T-helper 9 cell (primary cell): Measurements from ENCODE around the gene SGPL1.

ENCODE experiments used
- DNase-seq: peaks from one replicate; pipeline ENCODE4 v3.0.0-alpha.2; 2020

SGPL1 gene

GRCh38 chr10:70781461-70782051 is 34.2 kb upstream of the SGPL1 start:
- no peak for DNase-seq

- no peak for DNase-seq
These were observed 33.5 kb upstream of the SGPL1 start for GRCh38 chr10:70782086-70782745.

GRCh38 chr10:70782746-70783680 is 32.7 kb upstream of the SGPL1 start:
- no peak for DNase-seq

GRCh38 chr10:70784016-70784415 is 31.7 kb upstream of the SGPL1 start:
- DNase-seq, result no peak

- no peak for DNase-seq
These were observed 31.3 kb upstream of the SGPL1 start for GRCh38 chr10:70784471-70784870.

GRCh38 chr10:70785190-70785589 is 30.6 kb upstream of the SGPL1 start, which contains the start of gene TBATA:
TBATA (minus strand) TSS chr10:70785377; CDS start chr10:70783379, 1,998 bp downstream.
- no peak for DNase-seq

GRCh38 chr10:70786799-70787415 is 28.8 kb upstream of the SGPL1 start:
- no peak for DNase-seq

GRCh38 chr10:70791386-70792039 is 24.2 kb upstream of the SGPL1 start:
- DNase-seq, result no peak

- DNase-seq, result no peak
These were observed 20.1 kb upstream of the SGPL1 start for GRCh38 chr10:70795613-70796012.

- no peak for DNase-seq
These were observed 17.9 kb upstream of the SGPL1 start for GRCh38 chr10:70797840-70798239.

- no peak for DNase-seq
These were observed 16.6 kb upstream of the SGPL1 start for GRCh38 chr10:70799124-70799523.

- no peak for DNase-seq
These were observed 13.9 kb upstream of the SGPL1 start for GRCh38 chr10:70801854-70802253.

- no peak for DNase-seq
These were observed 11.8 kb upstream of the SGPL1 start for GRCh38 chr10:70803775-70804420.

GRCh38 chr10:70804421-70804808 is 11.3 kb upstream of the SGPL1 start:
- no peak for DNase-seq

- DNase-seq, result no peak
These were observed 10.0 kb upstream of the SGPL1 start for GRCh38 chr10:70805619-70806215.

- DNase-seq, result no peak
These were observed 8.9 kb upstream of the SGPL1 start for GRCh38 chr10:70806841-70807240.

GRCh38 chr10:70807556-70807955 is 8.2 kb upstream of the SGPL1 start:
- no peak for DNase-seq

- DNase-seq, result no peak
These were observed 6.6 kb upstream of the SGPL1 start for GRCh38 chr10:70809011-70809611.

- DNase-seq, result no peak
These were observed 6.0 kb upstream of the SGPL1 start for GRCh38 chr10:70809726-70810125.

- DNase-seq, result no peak
These were observed 4.8 kb upstream of the SGPL1 start for GRCh38 chr10:70810967-70811366.

- DNase-seq, result no peak
These were observed 3.9 kb upstream of the SGPL1 start for GRCh38 chr10:70811881-70812280.
